Measurements from ENCODE around the gene VPS33B.

- TF ChIP-seq ELF4 (IDR thresholded peaks at IDR 0.05) (no peak), HDGF (IDR thresholded peaks at IDR 0.05; ENCODE audit: borderline replicate concordance) (no peak)
Measured at GRCh38 chr15:91022832-91023129, 387 bp upstream of the VPS33B start.
